HG03378 (cell line): ENCODE measurements around the gene CORO7.

Experiments used
- ATAC-seq: cut with Tn5 transposase; IDR thresholded peaks from one replicate; pipeline ENCODE4 v1.9.1; 2021; ENCODE audit warnings: mild to moderate bottlenecking, moderate library complexity; ENCODE audit not compliant: unreplicated experiment

CORO7 gene

GRCh38 chr16:4373356-4373908 is 43.0 kb downstream of the CORO7 start:
- no peak for ATAC-seq

- no peak for ATAC-seq
Observed at GRCh38 chr16:4372578-4373355, 43.6 kb downstream of the CORO7 start.

- no peak for ATAC-seq
Observed at GRCh38 chr16:4372001-4372577, 44.3 kb downstream of the CORO7 start.

GRCh38 chr16:4371357-4372000 is 44.9 kb downstream of the CORO7 start, which contains the start of gene VASN:
VASN (plus strand) TSS chr16:4371848; CDS start chr16:4380878, 9,030 bp downstream.
- ATAC-seq: no peak

GRCh38 chr16:4370570-4371356 is 45.6 kb downstream of the CORO7 start:
- no peak for ATAC-seq

- ATAC-seq: no peak
Observed at GRCh38 chr16:4370151-4370550, 46.2 kb downstream of the CORO7 start.

- ATAC-seq: no peak
Observed at GRCh38 chr16:4369007-4369733, 47.2 kb downstream of the CORO7 start.

GRCh38 chr16:4367393-4367856 is 49.0 kb downstream of the CORO7 start:
- ATAC-seq: no peak

GRCh38 chr16:4366016-4366415 is 50.4 kb downstream of the CORO7 start:
- no peak for ATAC-seq

- ATAC-seq: no peak
Observed at GRCh38 chr16:4365615-4366014, 50.8 kb downstream of the CORO7 start.

- peak; percentile 79 for ATAC-seq
Observed at GRCh38 chr16:4365014-4365406, 51.4 kb downstream of the CORO7 start.

- no peak for ATAC-seq
Observed at GRCh38 chr16:4364196-4365013, 52.0 kb downstream of the CORO7 start.

GRCh38 chr16:4362476-4363135 is 53.8 kb downstream of the CORO7 start:
- no peak for ATAC-seq

GRCh38 chr16:4361944-4362311 is 54.5 kb downstream of the CORO7 start:
- no peak for ATAC-seq

GRCh38 chr16:4361033-4361943 is 55.1 kb downstream of the CORO7 start:
- no peak for ATAC-seq

GRCh38 chr16:4360538-4361021 is 55.8 kb downstream of the CORO7 start:
- ATAC-seq: no peak

- no peak for ATAC-seq
Observed at GRCh38 chr16:4359914-4360313, 56.5 kb downstream of the CORO7 start.
